Prostate gland (tissue), 2 donors: Measurements from ENCODE around the gene USP13. TPM values are rescaled to one million over a fixed set of nuclear protein-coding genes. Genes with fewer than 3 reads are reported as not detected.

ENCODE experiments used
- DNase-seq: peaks from one replicate; pipeline ENCODE4 v3.0.0-alpha.2; 2019; ENCODE audit warnings: low spot score
- H3K27ac ChIP-seq, 2 donors: fragments of 200-600 bp; sonication (generic); 2 replicates each; pipeline ENCODE4 v1.5.1; 2017 to 2019
- H3K27me3 ChIP-seq: fragments of 200-600 bp; sonication (generic); replicated peaks from 2 replicates; pipeline ENCODE4 v1.5.1; 2019; ENCODE audit not compliant: insufficient read depth
- H3K36me3 ChIP-seq, 2 donors: fragments of 200-600 bp; sonication (generic); 1 replicate in 1 of 2; 2 replicates in 1 of 2; pipeline versions ENCODE4 v1.5.1 to v1.8.1; 2017 to 2019
- H3K4me1 ChIP-seq: fragments of 200-600 bp; sonication (generic); replicated peaks from 2 replicates; pipeline ENCODE4 v1.5.1; 2019
- H3K4me3 ChIP-seq, 2 donors: fragments of 200-600 bp; sonication (generic); 2 replicates each; pipeline ENCODE4 v1.5.1; 2017 to 2019
- H3K9me3 ChIP-seq: fragments of 200-600 bp; sonication (generic); 2 replicates; pipeline ENCODE4 v1.5.1; 2017
- POLR2A ChIP-seq: fragments of 450-650 bp; IDR thresholded peaks from one replicate; pipeline ENCODE4 v1.6.1; 2016; ENCODE audit warnings: antibody characterized with exemption, mild to moderate bottlenecking
- POLR2AphosphoS5 ChIP-seq: sonication (generic); formaldehyde crosslinking; IDR thresholded peaks from one replicate; pipeline ENCODE4 v1.6.1; 2017; ENCODE audit warnings: antibody characterized with exemption
- WGBS: methylation state at CpG from one replicate; pipeline ENCODE4 v1.1.5; 2018; 5-methylcytosine and 5-hydroxymethylcytosine counted together
- intact Hi-C: fragments of 100-400 bp; cut with DNase I; formaldehyde crosslinking; loops from one replicate; pipeline ENCODE4 v1.14.2; 2022
- total RNA-seq, 2 donors: library from RNA; depleted of rRNA; stranded (reverse); fragments of >200 nt; gene quantifications; one replicate each; pipeline ENCODE4 v1.1.0, GENCODE V29; 2016
- TF ChIP-seq, protein P1 (sequence below), 4 experiments: fragments of 200-600 bp in 2 of 4; fragments of 450-650 bp in 2 of 4; sonication (generic) in 2 of 4; IDR thresholded peaks; 1 replicate in 3 of 4; 2 replicates in 1 of 4; pipeline ENCODE4 v1.5.1; 2016 to 2019; ENCODE audit warnings: antibody characterized with exemption in 4 of 4, mild to moderate bottlenecking in 2 of 4, moderate library complexity in 2 of 4

USP13 gene
- total RNA-seq, 2 donors from 2014 or later, result 11.7 to 52.6 TPM

DNA sequence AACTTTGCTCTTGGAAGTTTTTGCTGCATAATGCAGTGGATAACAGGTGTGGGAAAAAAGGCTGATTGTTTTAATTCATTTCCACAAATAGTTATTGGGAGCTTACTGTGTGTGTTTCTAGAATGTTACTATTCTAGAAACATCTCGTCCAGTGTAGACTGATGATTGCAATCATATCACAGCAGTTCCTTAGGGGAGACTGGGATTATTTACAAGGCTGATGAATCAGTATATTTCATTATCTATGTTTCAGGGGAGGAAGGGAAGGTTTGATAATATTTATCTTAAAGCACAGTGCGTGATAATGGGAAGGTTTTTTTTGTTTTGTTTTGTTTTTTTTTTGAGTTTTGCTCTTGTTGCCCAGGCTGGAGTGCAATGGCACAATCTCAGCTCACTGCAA, 2.4 kb downstream of the USP13 start:
- intact Hi-C loops, result no loop called here
- H3K36me3 ChIP-seq, result no peaks in the 10 kb centered on the region
- no peak overlapping the region for H3K27ac ChIP-seq
- 71% methylated on average over 2 of the region's 2 CpGs for WGBS
- H3K9me3 ChIP-seq, result no peaks in the 10 kb centered on the region
- no peak for DNase-seq
- no peaks in the 10 kb centered on the region for H3K4me1 ChIP-seq
- TF ChIP-seq, protein P1, sequence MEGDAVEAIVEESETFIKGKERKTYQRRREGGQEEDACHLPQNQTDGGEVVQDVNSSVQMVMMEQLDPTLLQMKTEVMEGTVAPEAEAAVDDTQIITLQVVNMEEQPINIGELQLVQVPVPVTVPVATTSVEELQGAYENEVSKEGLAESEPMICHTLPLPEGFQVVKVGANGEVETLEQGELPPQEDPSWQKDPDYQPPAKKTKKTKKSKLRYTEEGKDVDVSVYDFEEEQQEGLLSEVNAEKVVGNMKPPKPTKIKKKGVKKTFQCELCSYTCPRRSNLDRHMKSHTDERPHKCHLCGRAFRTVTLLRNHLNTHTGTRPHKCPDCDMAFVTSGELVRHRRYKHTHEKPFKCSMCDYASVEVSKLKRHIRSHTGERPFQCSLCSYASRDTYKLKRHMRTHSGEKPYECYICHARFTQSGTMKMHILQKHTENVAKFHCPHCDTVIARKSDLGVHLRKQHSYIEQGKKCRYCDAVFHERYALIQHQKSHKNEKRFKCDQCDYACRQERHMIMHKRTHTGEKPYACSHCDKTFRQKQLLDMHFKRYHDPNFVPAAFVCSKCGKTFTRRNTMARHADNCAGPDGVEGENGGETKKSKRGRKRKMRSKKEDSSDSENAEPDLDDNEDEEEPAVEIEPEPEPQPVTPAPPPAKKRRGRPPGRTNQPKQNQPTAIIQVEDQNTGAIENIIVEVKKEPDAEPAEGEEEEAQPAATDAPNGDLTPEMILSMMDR (IDR thresholded peaks at IDR 0.05), result no peak
- TF ChIP-seq POLR2A (no peak), POLR2AphosphoS5 (no peak)
- no peaks in the 10 kb centered on the region for H3K27me3 ChIP-seq
- no peak overlapping the region for H3K4me3 ChIP-seq

DNA sequence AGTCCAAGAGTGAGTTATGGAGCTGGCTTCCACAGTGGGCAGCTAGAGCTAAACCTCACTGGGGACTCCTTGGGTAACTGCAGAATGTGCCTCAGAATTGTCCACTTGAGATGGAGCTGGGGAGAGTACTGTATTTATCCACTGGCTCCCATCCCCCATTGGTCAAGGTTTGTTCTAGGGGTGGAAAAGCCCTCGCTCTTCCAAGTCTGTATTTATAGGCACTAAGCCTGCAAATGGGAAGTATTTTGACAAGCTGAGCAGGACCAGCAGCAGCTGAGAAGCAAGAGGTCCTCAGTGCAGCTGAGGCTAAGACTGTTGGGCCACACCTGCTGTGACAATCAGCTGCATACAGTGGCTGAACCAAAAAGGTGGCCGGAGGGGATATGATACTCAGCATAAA, 5.8 kb downstream of the USP13 start:
- DNase-seq, result no peak

GRCh38 chr3:179660872-179661271, 8.0 kb downstream of the USP13 start:
- H3K27me3 ChIP-seq, result no peaks in the 10 kb centered on the region
- H3K4me1 ChIP-seq, result no peaks in the 10 kb centered on the region
- no peaks in the 10 kb centered on the region for H3K36me3 ChIP-seq
- no peak for TF ChIP-seq POLR2AphosphoS5
- TF ChIP-seq, protein P1 (IDR thresholded peaks at IDR 0.05), result no peak
- TF ChIP-seq POLR2A, result no peak
- intact Hi-C loops, result no loop called here
- H3K9me3 ChIP-seq, result no peaks in the 10 kb centered on the region
- no peak overlapping the region for H3K4me3 ChIP-seq
- 77% methylated on average over 3 of the region's 3 CpGs for WGBS
- no peak overlapping the region for H3K27ac ChIP-seq
- no peak for DNase-seq

More for the DNA sequence above, 5.8 kb downstream of the USP13 start:
- H3K4me3 ChIP-seq, result no peak overlapping the region
- 91% methylated on average over 2 of the region's 2 CpGs for WGBS
- H3K27me3 ChIP-seq, result no peaks in the 10 kb centered on the region
- H3K27ac ChIP-seq, result no peak overlapping the region
- no peaks in the 10 kb centered on the region for H3K36me3 ChIP-seq
- TF ChIP-seq, protein P1 (IDR thresholded peaks at IDR 0.05), result no peak
- TF ChIP-seq POLR2A (no peak), POLR2AphosphoS5 (no peak)
- no peaks in the 10 kb centered on the region for H3K4me1 ChIP-seq
- no peaks in the 10 kb centered on the region for H3K9me3 ChIP-seq
- intact Hi-C loops, result no loop called here

DNA sequence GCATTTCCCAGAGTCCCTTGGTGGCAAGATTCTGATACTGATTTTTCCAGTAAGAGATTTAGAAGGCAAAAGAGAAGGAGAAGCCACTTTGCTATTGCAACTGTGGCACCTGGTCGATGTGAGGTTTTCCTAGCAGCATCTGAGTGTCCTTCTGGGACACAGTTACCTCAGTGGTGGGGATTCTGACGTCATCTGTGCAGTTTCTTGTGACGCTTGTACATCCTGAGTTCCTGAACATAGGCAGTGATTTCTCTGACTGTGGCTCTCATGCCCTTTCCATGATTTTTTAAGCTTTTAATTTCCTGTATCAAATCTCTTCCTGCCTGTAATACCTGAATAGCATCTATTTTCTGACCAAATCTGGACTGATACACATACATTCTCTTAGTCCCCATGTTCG, 8.9 kb downstream of the USP13 start:
- H3K27me3 ChIP-seq, result no peaks in the 10 kb centered on the region
- 81% methylated on average over 4 of the region's 4 CpGs for WGBS
- no peak overlapping the region for H3K4me3 ChIP-seq
- no peaks in the 10 kb centered on the region for H3K9me3 ChIP-seq
- no peaks in the 10 kb centered on the region for H3K4me1 ChIP-seq
- no peaks in the 10 kb centered on the region for H3K36me3 ChIP-seq
- intact Hi-C loops, result no loop called here
- TF ChIP-seq POLR2AphosphoS5 (no peak), POLR2A (no peak)
- TF ChIP-seq, protein P1 (IDR thresholded peaks at IDR 0.05), result no peak
- DNase-seq, result no peak
- no peak overlapping the region for H3K27ac ChIP-seq

DNA sequence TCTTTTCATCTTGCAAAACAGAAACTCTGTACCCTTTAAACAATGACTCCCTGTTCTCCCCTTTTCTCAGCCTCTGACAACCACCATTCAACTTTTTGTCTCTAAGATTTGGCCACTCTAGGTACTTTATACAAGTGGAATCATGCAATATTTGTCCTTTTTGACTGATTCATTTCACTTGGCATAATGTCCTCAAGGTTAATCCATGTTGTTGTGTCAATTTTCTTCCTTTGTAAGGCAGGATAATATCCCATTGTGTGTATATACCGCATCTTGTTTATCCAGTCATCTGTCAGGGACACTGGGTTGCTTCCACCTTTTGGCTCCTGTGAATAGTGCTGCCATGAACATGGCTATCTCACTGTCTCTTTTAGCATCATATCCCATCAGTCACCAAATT, 10.3 kb downstream of the USP13 start:
- 59% methylated on average over 1 of the region's 1 CpG for WGBS
- Histone ChIP-seq H3K4me3 (no peak overlapping the region), H3K27ac (no peak overlapping the region), H3K4me1 (no peaks in the 10 kb centered on the region), H3K27me3 (no peaks in the 10 kb centered on the region), H3K36me3 (no peaks in the 10 kb centered on the region), H3K9me3 (no peaks in the 10 kb centered on the region)
- TF ChIP-seq POLR2AphosphoS5, result no peak
- TF ChIP-seq POLR2A, result no peak
- DNase-seq, result no peak
- intact Hi-C loops, result no loop called here
